HCT116 (cell line): ENCODE data around the gene OBSL1. TPM values are rescaled to one million over a fixed set of nuclear protein-coding genes. Genes with fewer than 3 reads are reported as not detected.

Experiments used
- ATAC-seq: fragments of 200-7000 bp; cut with Tn5 transposase; 2 replicates; pipeline ENCODE4 v1.9.1; 2020; ENCODE audit warnings: mild to moderate bottlenecking, moderate library complexity
- BruUV-seq: library from RNA; stranded (reverse); fragments of 400-500 nt; replicated peaks from 2 replicates; lab custom pipeline; 2021; lab: Mats Ljungman, UMichigan
- CTCF ChIA-PET: fragments of 300-600 bp; sonication (Branson Sonifier 250); formaldehyde crosslinking; loops from one replicate; lab custom pipeline; 2021; ENCODE audit warnings: antibody characterized with exemption; lab: Charles Lee
- POLR2A ChIA-PET: fragments of 300-600, 350-600 bp; sonication (Branson Sonifier 250); formaldehyde crosslinking; loops from one replicate; lab custom pipeline; 2021; ENCODE audit warnings: antibody characterized with exemption; lab: Charles Lee
- RAD21 ChIA-PET, 2 experiments: fragments of 300-600 bp; sonication (Branson Sonifier 250); formaldehyde crosslinking; loops; one replicate each; lab custom pipeline; 2023; ENCODE audit warnings: low total read pairs in 2 of 2; ENCODE audit not compliant: uncharacterized antibody in 2 of 2, unreplicated experiment in 2 of 2, low non-redundant PET in 1 of 2; lab: Charles Lee
- DNase-seq: peaks from one replicate; pipeline ENCODE4 v3.0.0-alpha.2; 2010; ENCODE audit warnings: low read depth, low spot score
- H2AFZ ChIP-seq: fragments of 200-600 bp; shearing (Covaris generic), sonication (generic); 2 replicates; pipeline ENCODE4 v1.6.1; 2017; ENCODE audit warnings: low read depth, mixed run types, mixed read lengths, antibody characterized with exemption, low read length; ENCODE audit not compliant: poor library complexity, severe bottlenecking
- H3K27ac ChIP-seq: 2 replicates; pipeline ENCODE4 v1.5.1; 2012; ENCODE audit warnings: low read depth, low read length
- H3K27me3 ChIP-seq: fragments of 200-600 bp; sonication (generic); 2 replicates; pipeline ENCODE4 v1.6.1; 2016; ENCODE audit warnings: mixed run types, low read length, mixed read lengths; ENCODE audit not compliant: insufficient read depth
- H3K36me3 ChIP-seq, 2 experiments: fragments of 200-500 bp in 1 of 2; fragments of 200-600 bp in 1 of 2; sonication (Bioruptor generic) in 1 of 2; sonication (generic) in 1 of 2; 2 replicates each; pipeline versions ENCODE4 v1.5.1 to v1.6.1; 2014 to 2016; ENCODE audit warnings: low read length in 2 of 2, inconsistent platforms in 1 of 2, mixed read lengths in 1 of 2, mixed run types in 1 of 2; ENCODE audit not compliant: insufficient read depth in 2 of 2, control insufficient read depth in 1 of 2
- H3K4me1 ChIP-seq, 2 experiments: fragments of 200-600 bp in 1 of 2; sonication (generic) in 1 of 2; 2 replicates each; pipeline versions ENCODE4 v1.5.1 to v1.6.1; 2012 to 2017; ENCODE audit warnings: low read length in 2 of 2, inconsistent platforms in 1 of 2, mild to moderate bottlenecking in 1 of 2, mixed read lengths in 1 of 2, mixed run types in 1 of 2, moderate library complexity in 1 of 2; ENCODE audit not compliant: insufficient read depth in 2 of 2, control insufficient read depth in 1 of 2
- H3K4me2 ChIP-seq: fragments of 200-600 bp; sonication (generic); 2 replicates; pipeline ENCODE4 v1.6.1; 2017; ENCODE audit warnings: mixed run types, low read length, mixed read lengths
- H3K4me3 ChIP-seq, 2 experiments: fragments of 200-600 bp in 1 of 2; sonication (generic) in 1 of 2; replicated peaks in 1 of 2; 2 replicates each; pipeline ENCODE4 v1.5.1; 2011 to 2016; ENCODE audit warnings: low read length in 2 of 2, control low read depth in 1 of 2, low read depth in 1 of 2, mild to moderate bottlenecking in 1 of 2, mixed read lengths in 1 of 2, mixed run types in 1 of 2
- H3K79me2 ChIP-seq: fragments of 200-600 bp; sonication (generic); 2 replicates; pipeline ENCODE4 v1.6.1; 2017; ENCODE audit warnings: mild to moderate bottlenecking, mixed run types, low read length, moderate library complexity, mixed read lengths; ENCODE audit not compliant: insufficient read depth
- H3K9ac ChIP-seq: fragments of 200-600 bp; sonication (generic); 2 replicates; pipeline ENCODE4 v1.6.1; 2016; ENCODE audit warnings: low read length, mixed read lengths
- H3K9me2 ChIP-seq: fragments of 200-600 bp; sonication (generic), shearing (Covaris generic); 2 replicates; pipeline ENCODE4 v1.6.1; 2017; ENCODE audit warnings: mixed run types, mild to moderate bottlenecking, moderate library complexity; ENCODE audit not compliant: insufficient read depth
- H3K9me3 ChIP-seq, 2 experiments: fragments of 200-500 bp in 1 of 2; fragments of 200-600 bp in 1 of 2; sonication (Bioruptor generic) in 1 of 2; sonication (generic) in 1 of 2; 2 replicates each; pipeline ENCODE4 v1.6.1; 2014 to 2017; ENCODE audit warnings: low read length in 2 of 2, mixed read lengths in 2 of 2, inconsistent platforms in 1 of 2, low read depth in 1 of 2, mild to moderate bottlenecking in 1 of 2, mixed run types in 1 of 2, moderate library complexity in 1 of 2; ENCODE audit not compliant: control insufficient read depth in 1 of 2, insufficient read depth in 1 of 2
- H4K20me1 ChIP-seq: fragments of 200-600 bp; sonication (generic), shearing (Covaris generic); 2 replicates; pipeline ENCODE4 v1.6.1; 2017; ENCODE audit warnings: mixed run types, mild to moderate bottlenecking, moderate library complexity; ENCODE audit not compliant: insufficient read depth
- CTCF ChIP-seq, 3 experiments: fragments of 200-600 bp in 1 of 3; sonication (generic) in 1 of 3; IDR thresholded peaks in 2 of 3; conservative IDR thresholded peaks in 1 of 3; 2 replicates each; pipeline ENCODE4 v1.5.1; 2012 to 2017; ENCODE audit warnings: low read depth in 2 of 3, low read length in 2 of 3, antibody characterized with exemption in 1 of 3, borderline replicate concordance in 1 of 3, control low read depth in 1 of 3, mild to moderate bottlenecking in 1 of 3, mixed read lengths in 1 of 3, mixed run types in 1 of 3, moderate library complexity in 1 of 3; ENCODE audit not compliant: insufficient read depth in 1 of 3
- ELF1 ChIP-seq: IDR thresholded peaks from 2 replicates; pipeline ENCODE4 v1.6.1; 2012; ENCODE audit warnings: low read depth, borderline replicate concordance
- POLR2A ChIP-seq: IDR thresholded peaks from 2 replicates; pipeline ENCODE4 v1.7.0; 2011; ENCODE audit warnings: borderline replicate concordance; ENCODE audit not compliant: insufficient read depth, insufficient read length; ENCODE audit errors: extremely low read depth
- ZFX ChIP-seq: fragments of 450-650 bp; IDR thresholded peaks from 2 replicates; pipeline ENCODE4 v1.6.1; 2017
- intact Hi-C: fragments of 100-400 bp; cut with micrococcal nuclease; formaldehyde crosslinking; loops from 2 replicates; pipeline ENCODE4 v1.10.0; 2022
- total RNA-seq: library from RNA; stranded (reverse); gene quantifications from one replicate; pipeline ENCODE4 v1.2.1, GENCODE V29; 2021; ENCODE audit not compliant: unreplicated experiment

OBSL1 gene
- total RNA-seq, 1 experiment from 2014 or later = 45.2 TPM

GRCh38 chr2:219543596-219544358 lies 27.6 kb downstream of the OBSL1 start, which contains the start of the genes CHPF and TMEM198 (continued):
- TF ChIP-seq CTCF (IDR thresholded peaks at IDR 0.05 in 2 of 3, conservative IDR thresholded peaks at IDR 0.05 in 1 of 3; ENCODE audit: borderline replicate concordance in 1 of 3, insufficient read depth in 1 of 3, low read depth in 2 of 3, low read length in 2 of 3) = no peak
- no peak for TF ChIP-seq ELF1

- Histone ChIP-seq H3K9ac (peak overlapping the region; percentile 95), H4K20me1 (peaks cover 6% of the 10 kb centered on the region; the same call in 1 of the 2 replicates), H3K4me3 (peak overlapping the region; percentile 75 to 99), H3K9me3 (no peaks in the 10 kb centered on the region), H3K27me3 (no peaks in the 10 kb centered on the region), H3K27ac (peak overlapping the region; percentile 97), H3K4me1 (peaks cover 7 to 54% of the 10 kb centered on the region in 2 experiments), H3K9me2 (no peaks in the 10 kb centered on the region), H3K36me3 (peaks cover 2 to 28% of the 10 kb centered on the region in 2 experiments; a peak in 3 of 4 replicates), H2AFZ (no peak overlapping the region), H3K4me2 (peak overlapping the region; percentile 98), H3K79me2 (peaks cover 49% of the 10 kb centered on the region)
- ATAC-seq = peak; percentile 33
- no TSS peak for BruUV-seq
- TF ChIP-seq ZFX (peak; percentile 93), ELF1 (no peak), POLR2A (peak; percentile 35)
- RAD21 ChIA-PET = interaction anchor here (0.6 to 1.1 kb wide), 2 partner anchors 9 to 51 kb away, joined by 4 to 6 read pairs; no protein-coding TSS in a partner anchor
- intact Hi-C loops = loop anchor here (2.0 to 5.0 kb wide), 3 partner anchors 56 to 481 kb away; partner anchors contain the start of genes IHH and SLC4A3
- POLR2A ChIA-PET = interaction anchor here (1.3 to 1.4 kb wide), 2 partner anchors 18 to 146 kb away, joined by 4 to 7 read pairs; no protein-coding TSS in a partner anchor
- DNase-seq = no peak
- CTCF ChIA-PET = interaction anchor here (1.3 to 2.1 kb wide), 3 partner anchors 9 to 146 kb away, joined by 3 to 8 read pairs (median 7); no protein-coding TSS in a partner anchor
Observed at GRCh38 chr2:219542931-219543595, 28.3 kb downstream of the OBSL1 start.
